CD4-positive, alpha-beta T cell treated with Interleukin-4 for 1 hour (primary cell): ENCODE results near the gene BTBD9.
"Not testable (repeated sequence)": the region's sequence is repeated elsewhere in the genome, so short reads cannot be mapped to it uniquely, and the experiment has no call there.

Experiments used
- DNase-seq, 2 donors: peaks; one replicate each; pipeline ENCODE4 v3.0.0-alpha.2; 2020 to 2022

The BTBD9 gene

GRCh38 chr6:38370653-38371601 is 268.8 kb downstream of the BTBD9 start:
- DNase-seq = no peak

DNA sequence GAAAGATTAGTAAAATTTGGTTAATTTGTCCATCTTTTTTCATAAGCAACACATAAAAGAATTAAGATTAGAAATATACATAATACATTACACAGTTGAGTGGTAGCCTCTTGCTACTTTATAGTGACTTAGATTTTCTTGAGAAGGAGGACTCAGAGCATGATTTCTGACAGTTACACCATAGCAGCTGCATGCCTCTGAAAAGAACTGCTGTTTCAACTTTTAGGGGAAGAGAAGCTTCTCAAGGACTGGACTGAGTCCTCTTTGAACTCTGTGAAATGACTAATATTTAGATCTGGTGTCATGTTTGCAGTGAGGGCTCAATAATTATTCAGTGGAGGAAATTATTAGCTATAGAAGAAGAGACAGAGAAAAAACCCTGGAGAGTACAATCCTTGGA is 272.5 kb downstream of the BTBD9 start:
- no peak for DNase-seq

DNA sequence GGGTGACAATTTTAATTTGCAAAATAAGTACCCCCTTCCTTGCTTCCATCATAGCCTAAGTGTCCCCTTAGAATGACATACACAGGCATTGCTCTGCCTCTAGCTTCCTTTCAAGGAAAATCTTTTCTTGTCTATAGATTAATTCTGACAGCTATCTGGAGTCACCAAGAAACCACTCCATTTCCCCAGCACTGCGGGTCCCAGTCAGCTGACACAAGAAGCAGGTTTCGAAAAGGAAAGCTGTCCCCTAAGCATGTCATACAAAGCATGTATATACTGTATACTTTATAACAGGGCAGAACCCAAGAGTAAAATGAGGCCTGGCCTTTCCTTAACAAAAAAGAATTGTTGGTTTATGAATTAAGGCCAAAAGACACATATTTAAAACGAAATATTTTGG is 273.5 kb downstream of the BTBD9 start:
- no peak for DNase-seq

GRCh38 chr6:38364775-38365174 is 275.0 kb downstream of the BTBD9 start:
- no peak for DNase-seq

DNA sequence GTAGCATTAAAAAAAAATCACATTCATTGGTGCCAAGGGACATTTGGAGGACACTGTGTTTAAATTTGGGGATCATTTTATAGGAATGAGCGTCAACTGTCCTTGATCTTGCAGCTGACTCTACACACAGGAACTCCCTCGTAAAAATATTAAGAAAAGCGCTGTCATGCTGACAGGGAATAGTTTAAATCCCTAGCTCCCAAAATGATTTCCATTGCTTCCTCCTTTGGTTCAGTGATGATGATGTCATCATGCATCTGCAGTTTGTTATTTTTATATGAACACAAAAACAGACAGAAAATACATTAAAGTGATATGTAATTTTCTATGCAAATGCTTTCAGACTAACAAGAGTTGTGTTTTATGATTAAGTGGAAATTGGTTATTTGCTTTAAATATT is 275.6 kb downstream of the BTBD9 start:
- DNase-seq = no peak

- DNase-seq = no peak
Observed at GRCh38 chr6:38355519-38355918, 284.2 kb downstream of the BTBD9 start.

DNA sequence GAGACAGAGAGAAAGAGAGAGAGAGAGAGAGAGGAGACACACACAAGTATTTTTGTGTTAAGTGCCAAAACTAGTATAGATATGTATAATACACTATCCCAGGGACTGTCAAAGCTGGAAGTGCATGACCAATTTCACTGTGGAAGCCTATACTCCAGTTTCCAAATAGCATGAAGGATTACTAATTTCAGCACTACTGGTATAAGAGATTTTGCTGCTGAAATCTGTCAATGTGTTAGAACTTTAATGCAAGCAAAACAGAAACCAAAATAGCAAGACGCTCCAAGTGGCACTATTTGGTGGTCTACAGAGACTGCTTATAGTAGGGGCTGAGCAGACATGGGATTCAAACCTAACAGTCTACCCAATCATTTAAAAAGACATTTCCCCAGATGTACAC is 284.8 kb downstream of the BTBD9 start:
- DNase-seq = no peak

GRCh38 chr6:38354037-38354381 is 285.7 kb downstream of the BTBD9 start:
- no peak for DNase-seq

DNA sequence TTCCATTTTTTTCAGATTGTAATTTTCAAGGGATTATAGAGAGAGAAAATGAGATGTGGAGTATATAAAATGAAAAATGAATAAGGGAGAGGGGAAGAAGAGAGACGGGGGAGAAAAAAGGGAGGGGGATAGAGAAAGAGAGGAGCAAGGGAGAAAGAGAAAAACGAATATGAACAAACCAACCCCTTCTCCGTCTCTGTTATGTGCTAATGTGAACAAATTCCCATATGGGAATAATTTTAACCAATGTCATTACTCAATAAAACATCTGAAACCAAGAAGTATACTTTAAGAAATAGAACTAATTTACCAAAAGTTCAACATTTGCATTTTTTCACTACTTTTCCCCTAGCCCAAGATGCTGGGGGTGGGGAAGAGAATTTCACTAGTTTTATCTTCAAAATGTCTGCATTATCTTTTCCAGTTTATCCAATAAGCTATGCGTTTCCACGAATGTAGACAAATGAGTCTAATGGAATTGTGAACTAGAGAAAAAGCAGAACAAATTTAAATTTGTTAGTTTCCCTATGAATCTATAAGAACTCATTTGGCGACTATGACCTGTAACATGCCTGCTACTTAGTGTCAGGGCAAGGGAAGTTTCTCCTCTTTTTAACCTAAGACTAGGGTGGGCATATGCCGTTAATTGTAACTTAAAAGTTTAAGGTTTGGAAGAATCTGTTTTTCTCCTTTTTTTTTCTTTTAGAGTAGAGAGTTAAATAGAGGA is 286.3 kb downstream of the BTBD9 start:
- no peak for DNase-seq

DNA sequence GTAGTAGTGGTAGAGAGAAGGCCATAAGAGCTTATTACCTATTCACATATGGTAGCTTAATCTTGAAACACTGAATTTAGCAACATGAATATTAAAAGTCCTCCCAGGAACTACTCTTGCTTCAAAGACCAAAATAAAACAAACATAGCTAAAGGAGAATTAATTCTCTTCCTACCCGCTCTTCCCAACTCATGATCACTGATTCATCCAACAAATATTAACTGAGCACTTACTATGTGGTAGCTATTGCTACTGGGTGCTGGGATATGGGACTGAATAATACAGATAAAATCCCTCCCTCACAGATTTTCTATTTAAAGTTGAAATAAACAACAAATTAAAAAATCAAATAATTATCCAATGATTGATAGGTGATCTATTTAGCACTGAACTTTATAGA is 287.1 kb downstream of the BTBD9 start:
- DNase-seq = no peak

DNA sequence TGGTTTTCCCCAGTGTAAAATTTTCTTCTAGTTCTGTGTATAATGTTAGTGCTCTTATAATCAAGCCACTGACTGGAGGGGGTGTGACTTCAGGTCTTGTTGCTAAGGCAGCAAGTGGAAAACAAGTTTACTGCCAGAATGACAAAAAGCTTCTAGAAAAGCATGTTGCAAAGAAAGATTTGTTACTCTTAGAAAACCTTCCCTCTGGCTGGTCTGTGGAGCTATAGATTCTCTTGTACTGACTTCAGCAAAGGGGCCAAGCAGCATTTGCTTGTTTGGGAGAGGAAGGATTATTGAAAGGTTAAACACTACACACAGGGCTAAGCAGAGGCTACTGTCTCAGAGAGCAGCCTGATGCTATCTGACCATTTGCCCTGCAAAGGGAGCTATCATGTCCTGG is 288.8 kb downstream of the BTBD9 start:
- no peak for DNase-seq

DNA sequence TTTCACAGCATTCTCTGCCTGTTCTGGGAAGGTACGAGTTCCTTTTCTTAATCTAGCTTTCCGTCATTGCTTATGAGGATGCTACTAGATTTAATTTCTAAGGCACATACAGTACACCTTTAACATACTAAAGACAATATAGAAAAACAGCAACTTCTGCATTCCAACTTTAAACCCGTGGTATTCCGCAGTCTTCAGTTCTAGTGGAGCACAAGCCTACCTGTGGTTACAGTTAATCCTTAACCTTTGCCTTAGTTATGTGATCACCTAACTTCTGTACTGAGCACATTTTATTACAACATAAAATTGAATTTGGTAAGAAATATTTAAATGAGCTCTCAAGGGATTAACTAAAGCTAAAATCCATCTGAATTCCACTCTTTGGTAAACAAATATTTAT is 289.5 kb downstream of the BTBD9 start:
- no peak for DNase-seq

DNA sequence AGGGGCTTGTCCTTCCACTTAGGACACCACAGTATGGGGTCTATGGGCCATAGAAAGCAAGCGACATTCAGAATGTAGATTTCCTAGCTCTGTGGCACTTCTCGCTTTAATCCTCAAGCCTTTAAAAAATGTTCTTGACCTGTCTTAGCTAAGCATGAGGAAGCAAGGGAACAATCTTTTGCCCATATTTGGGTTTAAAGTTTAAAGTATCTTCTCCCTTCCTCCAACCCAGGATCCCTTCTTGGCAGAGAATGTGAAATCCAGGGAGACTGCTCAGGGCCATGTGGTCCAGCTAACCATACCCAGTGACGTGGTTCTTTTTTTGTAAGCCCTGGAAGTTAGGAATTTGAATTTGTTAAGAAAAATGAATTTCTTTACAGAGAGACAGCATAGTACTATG is 289.9 kb downstream of the BTBD9 start:
- DNase-seq = no peak

DNA sequence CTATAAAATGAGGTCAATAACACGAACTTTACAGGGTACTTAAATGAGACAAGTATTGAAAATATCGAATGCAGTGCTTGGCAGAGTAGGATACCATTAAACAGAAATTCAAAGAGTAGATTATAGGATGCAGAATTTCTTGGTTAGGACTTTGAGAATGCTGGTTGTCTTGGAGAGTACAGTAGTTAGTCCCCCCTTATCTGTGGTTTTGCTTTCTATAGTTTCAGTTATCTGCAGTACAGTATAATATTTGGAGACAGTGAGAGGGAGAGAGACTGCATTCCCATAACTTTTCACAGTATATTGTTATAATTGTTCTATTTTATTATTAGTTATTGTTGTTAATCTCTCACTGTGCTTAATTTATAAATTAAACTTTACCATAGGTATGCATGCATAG is 290.5 kb downstream of the BTBD9 start:
- no peak for DNase-seq

DNA sequence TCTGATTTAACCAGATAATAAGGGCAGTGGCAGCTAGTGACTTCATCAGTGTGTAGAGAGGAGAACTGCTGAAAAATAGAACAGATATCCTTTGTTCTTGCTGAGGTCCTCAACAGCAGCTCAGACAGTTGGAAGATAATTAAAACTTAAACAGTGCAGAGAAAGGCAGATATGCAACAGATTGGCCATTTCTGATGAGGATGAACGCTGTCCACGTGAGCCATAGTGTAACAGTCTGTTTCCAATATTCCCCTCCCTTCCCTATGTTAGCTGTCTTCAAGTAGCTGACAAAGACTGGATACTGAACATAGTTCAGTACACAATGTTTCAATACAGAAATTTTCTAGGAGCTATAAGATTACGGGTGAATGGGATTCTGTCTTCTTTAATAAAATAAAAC is 291.4 kb downstream of the BTBD9 start:
- DNase-seq = no peak

DNA sequence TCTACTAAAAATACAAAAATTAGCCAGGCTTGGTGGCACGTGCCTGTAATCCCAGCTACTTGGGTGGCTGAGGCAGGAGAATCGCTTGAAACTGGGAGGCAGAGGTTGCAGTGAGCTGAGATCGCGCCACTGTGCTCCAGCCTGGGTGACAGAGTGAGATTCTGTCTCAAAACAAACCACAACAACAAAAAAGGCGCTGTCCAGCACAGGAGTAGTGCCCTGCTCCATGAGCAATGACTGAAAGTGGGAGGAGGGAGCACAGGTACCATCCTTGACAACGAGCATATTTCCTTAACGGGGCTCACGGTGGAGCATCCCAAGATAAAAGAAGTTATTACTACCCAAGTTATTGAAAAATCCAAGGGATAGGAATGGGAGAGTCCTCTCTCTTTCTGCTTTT is 291.9 kb downstream of the BTBD9 start:
- not testable (repeated sequence) for DNase-seq

DNA sequence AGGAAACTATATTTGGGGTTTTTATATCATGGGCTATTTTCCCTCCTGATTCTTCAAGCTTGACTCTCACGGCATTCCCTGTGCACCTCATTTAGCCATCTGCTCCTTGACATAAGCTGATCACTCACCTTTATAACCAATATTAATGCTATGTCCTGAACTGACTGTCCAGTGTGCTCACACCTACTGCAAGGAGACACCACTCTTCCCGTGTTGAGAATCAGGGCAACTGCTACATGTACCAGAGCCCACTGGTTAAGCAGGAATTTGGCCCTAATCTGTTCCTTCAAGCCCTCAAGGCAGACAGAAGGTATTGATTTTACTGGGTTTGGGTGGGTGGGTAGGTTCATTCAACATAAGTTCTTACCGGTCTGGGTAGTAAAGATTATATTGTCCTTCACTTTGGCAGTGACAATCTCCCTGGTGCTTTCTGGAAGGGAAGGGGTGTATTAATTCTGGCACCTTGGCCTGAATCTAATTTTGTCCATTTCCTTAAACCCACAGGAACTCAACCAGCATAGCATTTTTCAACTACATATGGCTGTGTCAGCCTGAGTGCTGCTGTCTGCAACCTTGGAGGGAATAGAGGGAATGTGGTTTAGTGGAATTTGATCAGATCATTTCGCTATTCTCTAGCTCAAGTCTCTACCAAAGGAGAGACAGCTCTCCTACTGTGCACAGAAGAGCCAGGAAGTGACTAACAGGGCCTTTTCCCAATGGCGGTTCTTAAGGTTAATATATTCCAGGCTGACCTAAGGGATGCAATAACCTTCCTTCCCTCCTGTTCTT is 293.2 kb downstream of the BTBD9 start:
- no peak for DNase-seq

DNA sequence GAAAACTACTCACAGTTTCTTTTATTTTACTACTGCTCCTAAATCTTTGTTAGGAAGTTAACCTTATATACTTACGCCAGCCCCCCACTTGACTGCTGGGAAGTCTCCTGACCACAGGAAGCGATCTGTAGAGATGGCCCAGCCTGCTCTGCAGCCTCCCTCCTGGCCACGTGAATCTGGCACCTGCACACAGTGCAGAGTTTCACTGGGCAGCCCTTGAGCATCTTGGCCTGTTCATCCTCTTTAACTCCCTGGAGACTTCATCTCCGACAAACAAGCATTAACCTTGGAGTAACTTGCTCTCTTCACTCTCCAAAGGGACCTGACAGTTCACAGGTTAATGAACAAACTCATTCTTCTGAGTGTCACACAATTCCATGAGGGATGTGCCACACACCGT is 294.1 kb downstream of the BTBD9 start:
- DNase-seq = no peak

DNA sequence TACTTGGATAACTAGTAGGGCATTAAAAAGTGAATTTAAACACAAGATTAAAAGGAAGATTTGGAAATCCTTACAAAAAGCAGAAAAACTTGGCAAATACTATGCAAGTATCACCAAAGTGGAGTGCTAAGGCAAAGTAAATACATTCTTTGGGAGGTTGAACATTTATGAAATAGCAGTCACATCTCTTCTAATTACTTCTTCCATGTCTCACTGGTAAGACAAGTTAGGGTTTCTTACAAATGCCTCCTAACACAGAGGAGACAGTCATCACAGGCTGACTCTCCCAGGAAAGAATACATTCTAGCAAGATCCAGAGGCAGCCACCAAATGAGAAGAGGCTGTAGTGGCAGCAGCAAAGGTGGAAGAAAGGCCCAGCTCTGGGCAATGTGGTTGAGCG is 298.2 kb downstream of the BTBD9 start:
- no peak for DNase-seq

GRCh38 chr6:38339914-38340313 is 299.8 kb downstream of the BTBD9 start:
- no peak for DNase-seq

GRCh38 chr6:38337819-38338465 is 301.8 kb downstream of the BTBD9 start:
- DNase-seq = no peak

GRCh38 chr6:38336922-38337321 is 302.8 kb downstream of the BTBD9 start:
- DNase-seq = no peak

GRCh38 chr6:38326837-38327236 is 312.9 kb downstream of the BTBD9 start:
- DNase-seq = no peak
